HEK293 (cell line): ENCODE data around the gene FERMT2.

Experiments used
- IKZF3 ChIP-seq: fragments of 450-650 bp; IDR thresholded peaks from 2 replicates; pipeline ENCODE4 v1.5.0; 2018; ENCODE audit warnings: missing biosample characterization, mild to moderate bottlenecking, missing genetic modification characterization, moderate library complexity
- OSR2 ChIP-seq: fragments of 450-650 bp; formaldehyde crosslinking; IDR thresholded peaks from 2 replicates; pipeline ENCODE4 v1.5.1; 2016; ENCODE audit warnings: missing biosample characterization, missing genetic modification characterization
- SCRT1 ChIP-seq: fragments of 450-650 bp; formaldehyde crosslinking; IDR thresholded peaks from 2 replicates; pipeline ENCODE4 v1.5.1; 2016; ENCODE audit warnings: missing biosample characterization, missing genetic modification characterization, borderline replicate concordance
- YY2 ChIP-seq: fragments of 450-650 bp; formaldehyde crosslinking; IDR thresholded peaks from 2 replicates; pipeline ENCODE4 v1.5.1; 2016; ENCODE audit warnings: missing biosample characterization, missing genetic modification characterization
- ZBTB1 ChIP-seq: fragments of 450-650 bp; formaldehyde crosslinking; IDR thresholded peaks from 2 replicates; pipeline ENCODE4 v1.5.1; 2016; ENCODE audit warnings: missing biosample characterization, missing genetic modification characterization
- ZNF121 ChIP-seq: fragments of 450-650 bp; formaldehyde crosslinking; IDR thresholded peaks from 2 replicates; pipeline ENCODE4 v1.5.1; 2016; ENCODE audit warnings: missing biosample characterization, missing genetic modification characterization
- ZNF16 ChIP-seq: fragments of 450-650 bp; formaldehyde crosslinking; IDR thresholded peaks from 2 replicates; pipeline ENCODE4 v1.5.1; 2016; ENCODE audit warnings: low read depth, missing biosample characterization, missing genetic modification characterization
- ZNF610 ChIP-seq: fragments of 450-650 bp; formaldehyde crosslinking; IDR thresholded peaks from 2 replicates; pipeline ENCODE4 v1.5.1; 2016; ENCODE audit warnings: missing biosample characterization, missing genetic modification characterization, borderline replicate concordance
- ZNF776 ChIP-seq: fragments of 450-650 bp; formaldehyde crosslinking; IDR thresholded peaks from 2 replicates; pipeline ENCODE4 v1.5.0; 2017; ENCODE audit warnings: missing biosample characterization, missing genetic modification characterization, borderline replicate concordance
- TF ChIP-seq, protein P1 (sequence below): fragments of 450-650 bp; formaldehyde crosslinking; IDR thresholded peaks from 2 replicates; pipeline ENCODE4 v1.5.1; 2016; ENCODE audit warnings: missing biosample characterization, missing genetic modification characterization
- TF ChIP-seq, protein P2 (sequence below): sonication (generic); formaldehyde crosslinking; IDR thresholded peaks from 2 replicates; pipeline ENCODE4 v1.8.1; 2022; ENCODE audit warnings: mild to moderate bottlenecking, moderate library complexity, missing genetic modification reagents
- TF ChIP-seq, protein P3 (sequence below): fragments of 450-650 bp; formaldehyde crosslinking; IDR thresholded peaks from 2 replicates; pipeline ENCODE4 v1.5.1; 2017; ENCODE audit warnings: missing biosample characterization, mild to moderate bottlenecking, missing genetic modification characterization, moderate library complexity

DNA sequence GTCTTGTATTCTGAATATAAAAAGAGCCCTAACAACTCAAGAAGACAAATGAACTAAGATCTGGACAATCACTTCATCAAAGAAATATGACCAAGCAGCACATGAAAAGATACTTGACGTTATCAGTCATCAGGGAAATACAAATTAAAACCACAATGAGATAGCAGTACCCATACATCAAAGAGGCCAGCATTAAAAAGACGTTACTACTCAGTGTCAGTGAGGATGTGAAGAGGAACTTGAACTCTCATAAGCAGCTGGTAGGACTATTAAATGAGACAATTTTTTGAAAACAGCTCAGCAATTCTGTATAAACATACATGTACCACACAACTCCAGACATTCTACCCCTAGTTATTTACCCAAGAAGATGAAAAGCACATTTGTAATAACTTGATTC lies 55.9 kb downstream of the FERMT2 start:
- TF ChIP-seq IKZF3 (tag by site-specific recombination) (no peak), ZNF610 (tag by site-specific recombination) (no peak), ZNF16 (tag by site-specific recombination) (no peak), OSR2 (tag by site-specific recombination) (peak; percentile 36; the same call in 1 of the 2 replicates), ZNF121 (tag by site-specific recombination) (no peak), ZBTB1 (tag by site-specific recombination) (no peak), SCRT1 (tag by site-specific recombination) (no peak), YY2 (tag by site-specific recombination) (no peak), ZNF776 (no peak)
- TF ChIP-seq, protein P1, sequence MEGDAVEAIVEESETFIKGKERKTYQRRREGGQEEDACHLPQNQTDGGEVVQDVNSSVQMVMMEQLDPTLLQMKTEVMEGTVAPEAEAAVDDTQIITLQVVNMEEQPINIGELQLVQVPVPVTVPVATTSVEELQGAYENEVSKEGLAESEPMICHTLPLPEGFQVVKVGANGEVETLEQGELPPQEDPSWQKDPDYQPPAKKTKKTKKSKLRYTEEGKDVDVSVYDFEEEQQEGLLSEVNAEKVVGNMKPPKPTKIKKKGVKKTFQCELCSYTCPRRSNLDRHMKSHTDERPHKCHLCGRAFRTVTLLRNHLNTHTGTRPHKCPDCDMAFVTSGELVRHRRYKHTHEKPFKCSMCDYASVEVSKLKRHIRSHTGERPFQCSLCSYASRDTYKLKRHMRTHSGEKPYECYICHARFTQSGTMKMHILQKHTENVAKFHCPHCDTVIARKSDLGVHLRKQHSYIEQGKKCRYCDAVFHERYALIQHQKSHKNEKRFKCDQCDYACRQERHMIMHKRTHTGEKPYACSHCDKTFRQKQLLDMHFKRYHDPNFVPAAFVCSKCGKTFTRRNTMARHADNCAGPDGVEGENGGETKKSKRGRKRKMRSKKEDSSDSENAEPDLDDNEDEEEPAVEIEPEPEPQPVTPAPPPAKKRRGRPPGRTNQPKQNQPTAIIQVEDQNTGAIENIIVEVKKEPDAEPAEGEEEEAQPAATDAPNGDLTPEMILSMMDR (tag by site-specific recombination) = no peak
- TF ChIP-seq, protein P2, sequence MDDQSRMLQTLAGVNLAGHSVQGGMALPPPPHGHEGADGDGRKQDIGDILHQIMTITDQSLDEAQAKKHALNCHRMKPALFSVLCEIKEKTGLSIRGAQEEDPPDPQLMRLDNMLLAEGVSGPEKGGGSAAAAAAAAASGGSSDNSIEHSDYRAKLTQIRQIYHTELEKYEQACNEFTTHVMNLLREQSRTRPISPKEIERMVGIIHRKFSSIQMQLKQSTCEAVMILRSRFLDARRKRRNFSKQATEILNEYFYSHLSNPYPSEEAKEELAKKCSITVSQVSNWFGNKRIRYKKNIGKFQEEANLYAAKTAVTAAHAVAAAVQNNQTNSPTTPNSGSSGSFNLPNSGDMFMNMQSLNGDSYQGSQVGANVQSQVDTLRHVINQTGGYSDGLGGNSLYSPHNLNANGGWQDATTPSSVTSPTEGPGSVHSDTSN (CRISPR knock-in tag) = no peak
- TF ChIP-seq, protein P3, sequence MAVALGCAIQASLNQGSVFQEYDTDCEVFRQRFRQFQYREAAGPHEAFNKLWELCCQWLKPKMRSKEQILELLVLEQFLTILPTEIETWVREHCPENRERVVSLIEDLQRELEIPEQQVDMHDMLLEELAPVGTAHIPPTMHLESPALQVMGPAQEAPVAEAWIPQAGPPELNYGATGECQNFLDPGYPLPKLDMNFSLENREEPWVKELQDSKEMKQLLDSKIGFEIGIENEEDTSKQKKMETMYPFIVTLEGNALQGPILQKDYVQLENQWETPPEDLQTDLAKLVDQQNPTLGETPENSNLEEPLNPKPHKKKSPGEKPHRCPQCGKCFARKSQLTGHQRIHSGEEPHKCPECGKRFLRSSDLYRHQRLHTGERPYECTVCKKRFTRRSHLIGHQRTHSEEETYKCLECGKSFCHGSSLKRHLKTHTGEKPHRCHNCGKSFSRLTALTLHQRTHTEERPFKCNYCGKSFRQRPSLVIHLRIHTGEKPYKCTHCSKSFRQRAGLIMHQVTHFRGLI = no peak
